Astrocyte (in vitro differentiated cells and primary cell): ENCODE measurements around the gene GATA2. TPM values are rescaled to one million over a fixed set of nuclear protein-coding genes. Genes with fewer than 3 reads are reported as not detected.

Source experiments
- DNase-seq: peaks from one replicate; pipeline ENCODE4 v3.0.0-alpha.2; 2010; ENCODE audit warnings: low read depth
- FAIRE-seq: peaks from 2 replicates; lab custom pipeline; 2011; peaks lifted over from hg19 to GRCh38; lab: Jason Lieb, UNC
- H2AFZ ChIP-seq: 2 replicates; pipeline ENCODE4 v1.6.0; 2012; ENCODE audit warnings: low read depth, low read length, inconsistent platforms
- H3K27ac ChIP-seq: 2 replicates; pipeline ENCODE4 v1.5.1; 2011; ENCODE audit warnings: low read depth, low read length, inconsistent platforms
- H3K27me3 ChIP-seq: 2 replicates; pipeline ENCODE4 v1.6.0; 2011; ENCODE audit warnings: low read length, inconsistent platforms; ENCODE audit not compliant: insufficient read depth
- H3K36me3 ChIP-seq: 2 replicates; pipeline ENCODE4 v1.5.1; 2011; ENCODE audit warnings: low read length, inconsistent platforms; ENCODE audit not compliant: insufficient read depth
- H3K4me1 ChIP-seq: 2 replicates; pipeline ENCODE4 v1.5.1; 2011; ENCODE audit warnings: low read length, inconsistent platforms; ENCODE audit not compliant: insufficient read depth
- H3K4me2 ChIP-seq: 2 replicates; pipeline ENCODE4 v1.6.0; 2012; ENCODE audit warnings: low read length, inconsistent platforms
- H3K4me3 ChIP-seq: 2 replicates; pipeline ENCODE4 v1.5.1; 2011; ENCODE audit warnings: low read depth, mild to moderate bottlenecking, low read length, inconsistent platforms; ENCODE audit not compliant: insufficient read depth
- H3K79me2 ChIP-seq: 2 replicates; pipeline ENCODE4 v1.6.0; 2012; ENCODE audit warnings: mild to moderate bottlenecking, low read length, inconsistent platforms; ENCODE audit not compliant: insufficient read depth
- H3K9ac ChIP-seq: 2 replicates; pipeline ENCODE4 v1.6.0; 2012; ENCODE audit warnings: mild to moderate bottlenecking, low read length, inconsistent platforms
- H3K9me3 ChIP-seq: 2 replicates; pipeline ENCODE4 v1.5.1; 2012; ENCODE audit warnings: low read depth, mild to moderate bottlenecking, low read length, inconsistent platforms; ENCODE audit not compliant: insufficient read depth
- H4K20me1 ChIP-seq: 2 replicates; pipeline ENCODE4 v1.6.0; 2012; ENCODE audit warnings: low read length, inconsistent platforms; ENCODE audit not compliant: insufficient read depth
- H3K27ac Mint-ChIP-seq: one replicate; pipeline ENCODE4 v1.8.0; 2021; ENCODE audit warnings: mild to moderate bottlenecking, mixed read lengths; ENCODE audit not compliant: unreplicated experiment
- H3K27me3 Mint-ChIP-seq: one replicate; pipeline ENCODE4 v1.8.0; 2021; ENCODE audit warnings: low read depth, mixed read lengths; ENCODE audit not compliant: unreplicated experiment
- H3K36me3 Mint-ChIP-seq: one replicate; pipeline ENCODE4 v1.8.0; 2021; ENCODE audit warnings: low read depth, mixed read lengths; ENCODE audit not compliant: unreplicated experiment
- H3K4me1 Mint-ChIP-seq: one replicate; pipeline ENCODE4 v1.8.0; 2021; ENCODE audit warnings: low read depth, mixed read lengths; ENCODE audit not compliant: unreplicated experiment
- H3K4me3 Mint-ChIP-seq: one replicate; pipeline ENCODE4 v1.8.0; 2021; ENCODE audit warnings: mild to moderate bottlenecking, moderate library complexity, mixed read lengths; ENCODE audit not compliant: unreplicated experiment
- H3K9me3 Mint-ChIP-seq: one replicate; pipeline ENCODE4 v1.8.0; 2021; ENCODE audit warnings: mild to moderate bottlenecking, mixed read lengths; ENCODE audit not compliant: unreplicated experiment
- CTCF ChIP-seq: IDR thresholded peaks from 2 replicates; pipeline ENCODE4 v1.5.1; 2011; ENCODE audit warnings: low read depth, mild to moderate bottlenecking, inconsistent platforms, low read length, moderate library complexity; ENCODE audit not compliant: insufficient read depth
- EZH2 ChIP-seq: IDR thresholded peaks from 2 replicates; pipeline ENCODE4 v1.6.1; 2012; ENCODE audit warnings: mild to moderate bottlenecking, low read length, inconsistent platforms; ENCODE audit not compliant: insufficient read depth
- total RNA-seq: library from RNA; stranded (reverse); gene quantifications from 2 replicates; pipeline ENCODE4 v1.2.1, GENCODE V29; 2021

Gene GATA2
- total RNA-seq, 1 donor from 2014 or later: 1.7 TPM

GRCh38 chr3:128478576-128479506, 14.2 kb downstream of the GATA2 start:
- Histone ChIP-seq H3K9ac (no peak overlapping the region), H3K27ac (no peak overlapping the region), H3K4me3 (no peak overlapping the region), H2AFZ (no peak overlapping the region), H3K9me3 (no peaks in the 10 kb centered on the region), H3K79me2 (no peaks in the 10 kb centered on the region), H3K36me3 (no peaks in the 10 kb centered on the region), H4K20me1 (no peaks in the 10 kb centered on the region), H3K4me1 (peaks cover 18% of the 10 kb centered on the region), H3K27me3 (peaks cover 54% of the 10 kb centered on the region), H3K4me2 (no peak overlapping the region)
- peaks cover 8% of the 10 kb centered on the region for H3K9me3 Mint-ChIP-seq
- H3K4me1 Mint-ChIP-seq: peaks cover 18% of the 10 kb centered on the region
- no peak overlapping the region for H3K27ac Mint-ChIP-seq
- no peaks in the 10 kb centered on the region for H3K36me3 Mint-ChIP-seq
- TF ChIP-seq CTCF (no peak), EZH2 (no peak)
- no peak overlapping the region for H3K4me3 Mint-ChIP-seq
- FAIRE-seq (peak; percentile 13), DNase-seq (no peak)
- peaks cover 74% of the 10 kb centered on the region for H3K27me3 Mint-ChIP-seq

GRCh38 chr3:128476659-128477058, 16.3 kb downstream of the GATA2 start:
- Histone ChIP-seq H3K9me3 (peaks cover 3% of the 10 kb centered on the region), H2AFZ (no peak overlapping the region), H3K36me3 (no peaks in the 10 kb centered on the region), H3K4me3 (no peak overlapping the region), H3K79me2 (no peaks in the 10 kb centered on the region), H3K9ac (no peak overlapping the region), H3K4me1 (no peaks in the 10 kb centered on the region), H4K20me1 (no peaks in the 10 kb centered on the region), H3K27ac (no peak overlapping the region), H3K27me3 (peaks cover 62% of the 10 kb centered on the region), H3K4me2 (no peak overlapping the region)
- Mint-ChIP-seq H3K36me3 (no peaks in the 10 kb centered on the region), H3K9me3 (peaks cover 9% of the 10 kb centered on the region), H3K4me1 (no peaks in the 10 kb centered on the region), H3K4me3 (no peak overlapping the region), H3K27me3 (peaks cover 86% of the 10 kb centered on the region), H3K27ac (no peak overlapping the region)
- FAIRE-seq (no peak), DNase-seq (no peak)
- TF ChIP-seq CTCF (no peak), EZH2 (no peak)

GRCh38 chr3:128475355-128475754, 17.6 kb downstream of the GATA2 start:
- no peak overlapping the region for H3K9ac ChIP-seq
- TF ChIP-seq CTCF (no peak), EZH2 (no peak)
- no peak overlapping the region for H3K4me3 Mint-ChIP-seq
- no peaks in the 10 kb centered on the region for H3K4me1 ChIP-seq
- DNase-seq (no peak), FAIRE-seq (no peak)
- no peaks in the 10 kb centered on the region for H4K20me1 ChIP-seq
- no peak overlapping the region for H3K27ac Mint-ChIP-seq
- peaks cover 87% of the 10 kb centered on the region for H3K27me3 Mint-ChIP-seq
- H3K9me3 Mint-ChIP-seq: peaks cover 13% of the 10 kb centered on the region
- no peaks in the 10 kb centered on the region for H3K36me3 ChIP-seq
- H3K4me3 ChIP-seq: no peak overlapping the region
- no peaks in the 10 kb centered on the region for H3K79me2 ChIP-seq
- peaks cover 64% of the 10 kb centered on the region for H3K27me3 ChIP-seq
- no peak overlapping the region for H2AFZ ChIP-seq
- H3K36me3 Mint-ChIP-seq: peaks cover 2% of the 10 kb centered on the region
- no peaks in the 10 kb centered on the region for H3K4me1 Mint-ChIP-seq
- H3K27ac ChIP-seq: no peak overlapping the region
- H3K9me3 ChIP-seq: peaks cover 5% of the 10 kb centered on the region
- no peak overlapping the region for H3K4me2 ChIP-seq
